ENCODE results near the gene SIGLEC5. TPM values are rescaled to one million over a fixed set of nuclear protein-coding genes. Genes with fewer than 3 reads are reported as not detected.

SIGLEC5 gene
- total RNA-seq, 1 donor = not detected

DNA sequence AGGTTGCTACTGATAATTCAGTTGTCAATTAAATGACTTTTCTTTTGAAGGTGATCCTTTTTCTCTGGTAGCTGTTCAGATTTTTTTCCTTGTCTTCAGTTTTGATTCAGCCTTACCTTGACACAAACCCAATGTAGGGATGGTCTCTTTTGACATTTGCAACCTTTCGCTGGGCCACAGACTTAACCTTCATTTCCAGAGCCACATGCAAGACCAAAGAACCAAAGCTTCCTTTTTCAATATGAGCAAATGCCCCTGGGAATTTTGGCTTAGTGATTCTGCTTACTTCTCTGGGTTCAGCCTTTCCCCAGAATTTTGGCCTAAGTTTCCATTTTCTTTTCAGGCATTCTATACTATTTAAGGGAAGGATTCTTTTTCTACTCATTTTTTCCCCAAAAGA, 19.6 kb downstream of the SIGLEC5 start:
- no peak for DNase-seq (ENCODE audit: low read depth)
- TF ChIP-seq, protein P1, sequence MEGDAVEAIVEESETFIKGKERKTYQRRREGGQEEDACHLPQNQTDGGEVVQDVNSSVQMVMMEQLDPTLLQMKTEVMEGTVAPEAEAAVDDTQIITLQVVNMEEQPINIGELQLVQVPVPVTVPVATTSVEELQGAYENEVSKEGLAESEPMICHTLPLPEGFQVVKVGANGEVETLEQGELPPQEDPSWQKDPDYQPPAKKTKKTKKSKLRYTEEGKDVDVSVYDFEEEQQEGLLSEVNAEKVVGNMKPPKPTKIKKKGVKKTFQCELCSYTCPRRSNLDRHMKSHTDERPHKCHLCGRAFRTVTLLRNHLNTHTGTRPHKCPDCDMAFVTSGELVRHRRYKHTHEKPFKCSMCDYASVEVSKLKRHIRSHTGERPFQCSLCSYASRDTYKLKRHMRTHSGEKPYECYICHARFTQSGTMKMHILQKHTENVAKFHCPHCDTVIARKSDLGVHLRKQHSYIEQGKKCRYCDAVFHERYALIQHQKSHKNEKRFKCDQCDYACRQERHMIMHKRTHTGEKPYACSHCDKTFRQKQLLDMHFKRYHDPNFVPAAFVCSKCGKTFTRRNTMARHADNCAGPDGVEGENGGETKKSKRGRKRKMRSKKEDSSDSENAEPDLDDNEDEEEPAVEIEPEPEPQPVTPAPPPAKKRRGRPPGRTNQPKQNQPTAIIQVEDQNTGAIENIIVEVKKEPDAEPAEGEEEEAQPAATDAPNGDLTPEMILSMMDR (IDR thresholded peaks at IDR 0.05; ENCODE audit: insufficient read depth, low read depth, low read length) = no peak
- H3K4me3 ChIP-seq (ENCODE audit: low read depth, low read length) = no peak overlapping the region

DNA sequence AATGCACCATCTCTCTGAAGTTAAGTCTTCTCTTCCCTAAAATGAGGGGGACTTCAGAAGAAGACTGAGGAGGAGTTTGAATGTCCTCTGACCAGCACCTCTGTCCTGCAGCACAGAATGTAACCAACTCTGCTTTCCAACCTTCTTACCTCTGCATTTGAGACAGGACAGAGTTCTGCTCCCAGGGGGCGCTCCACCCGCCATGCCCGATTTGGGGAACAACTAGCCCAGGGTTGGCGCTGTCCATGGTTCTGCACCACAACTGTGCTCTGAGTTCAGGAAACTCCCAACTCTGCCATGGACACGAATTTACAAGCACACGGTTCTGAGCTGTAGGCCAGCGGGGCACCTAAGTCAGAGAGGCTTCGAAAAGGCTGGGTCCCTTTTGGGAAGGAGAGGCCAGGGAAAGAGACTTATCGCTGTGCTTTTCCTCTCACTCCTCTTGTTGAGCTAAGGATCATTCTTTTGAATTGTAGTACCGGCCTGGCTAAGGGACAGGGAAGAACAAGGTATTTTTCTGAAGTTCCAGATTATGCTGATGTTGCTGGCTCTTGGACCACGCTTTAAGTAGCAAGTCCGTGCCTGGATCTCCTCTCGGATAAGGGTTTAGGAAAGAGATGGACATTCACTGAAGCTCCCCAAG, 22.2 kb downstream of the SIGLEC5 start:
- DNase-seq (ENCODE audit: low read depth) = peak; percentile 81
- TF ChIP-seq, protein P1 (IDR thresholded peaks at IDR 0.05; ENCODE audit: insufficient read depth, low read depth, low read length) = peak; percentile 84
- H3K4me3 ChIP-seq (ENCODE audit: low read depth, low read length) = no peak overlapping the region

DNA sequence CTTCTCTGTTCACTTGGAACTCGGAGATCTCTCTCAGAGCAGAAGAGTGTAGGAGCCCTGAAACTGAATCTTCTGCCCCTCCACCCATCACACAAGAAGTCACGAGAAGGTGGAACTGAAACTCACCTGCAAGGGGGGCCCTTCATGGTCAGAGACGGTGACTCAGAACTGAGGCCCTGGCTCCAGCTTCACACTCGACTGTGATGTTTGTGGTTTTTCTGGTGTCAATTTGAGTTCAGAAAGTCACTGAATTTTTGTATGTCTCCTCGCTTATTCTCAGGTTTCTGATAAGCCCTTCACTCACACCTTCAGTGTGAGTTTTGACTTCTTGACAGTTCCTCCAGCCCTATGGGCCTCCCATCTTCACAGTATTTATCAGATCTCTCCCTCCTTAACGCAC, 23.1 kb downstream of the SIGLEC5 start:
- no peak overlapping the region for H3K4me3 ChIP-seq (ENCODE audit: low read depth, low read length)
- no peak for DNase-seq (ENCODE audit: low read depth)
- TF ChIP-seq, protein P1 (IDR thresholded peaks at IDR 0.05; ENCODE audit: insufficient read depth, low read depth, low read length) = no peak

GRCh38 chr19:51602189-51602854, 27.9 kb downstream of the SIGLEC5 start:
- TF ChIP-seq, protein P1 (IDR thresholded peaks at IDR 0.05; ENCODE audit: insufficient read depth, low read depth, low read length) = no peak
- DNase-seq (ENCODE audit: low read depth) = no peak
- no peak overlapping the region for H3K4me3 ChIP-seq (ENCODE audit: low read depth, low read length)

- DNase-seq (ENCODE audit: low read depth) = no peak
- H3K4me3 ChIP-seq (ENCODE audit: low read depth, low read length) = no peak overlapping the region
- TF ChIP-seq, protein P1 (IDR thresholded peaks at IDR 0.05; ENCODE audit: insufficient read depth, low read depth, low read length) = no peak
These were observed 29.1 kb downstream of the SIGLEC5 start for GRCh38 chr19:51600940-51601580.

- DNase-seq (ENCODE audit: low read depth) = no peak
- no peak overlapping the region for H3K4me3 ChIP-seq (ENCODE audit: low read depth, low read length)
- TF ChIP-seq, protein P1 (IDR thresholded peaks at IDR 0.05; ENCODE audit: insufficient read depth, low read depth, low read length) = no peak
These were observed 31.1 kb downstream of the SIGLEC5 start for GRCh38 chr19:51599084-51599483.
